CD4-positive, alpha-beta T cell treated with Interferon gamma for 1 hour (primary cell): ENCODE measurements around the gene TBC1D1.
"Not testable (repeated sequence)": the region's sequence is repeated elsewhere in the genome, so short reads cannot be mapped to it uniquely, and the experiment has no call there.

Experiments used
- DNase-seq: peaks from one replicate; pipeline ENCODE4 v3.0.0-alpha.2; 2020

The TBC1D1 gene

DNA sequence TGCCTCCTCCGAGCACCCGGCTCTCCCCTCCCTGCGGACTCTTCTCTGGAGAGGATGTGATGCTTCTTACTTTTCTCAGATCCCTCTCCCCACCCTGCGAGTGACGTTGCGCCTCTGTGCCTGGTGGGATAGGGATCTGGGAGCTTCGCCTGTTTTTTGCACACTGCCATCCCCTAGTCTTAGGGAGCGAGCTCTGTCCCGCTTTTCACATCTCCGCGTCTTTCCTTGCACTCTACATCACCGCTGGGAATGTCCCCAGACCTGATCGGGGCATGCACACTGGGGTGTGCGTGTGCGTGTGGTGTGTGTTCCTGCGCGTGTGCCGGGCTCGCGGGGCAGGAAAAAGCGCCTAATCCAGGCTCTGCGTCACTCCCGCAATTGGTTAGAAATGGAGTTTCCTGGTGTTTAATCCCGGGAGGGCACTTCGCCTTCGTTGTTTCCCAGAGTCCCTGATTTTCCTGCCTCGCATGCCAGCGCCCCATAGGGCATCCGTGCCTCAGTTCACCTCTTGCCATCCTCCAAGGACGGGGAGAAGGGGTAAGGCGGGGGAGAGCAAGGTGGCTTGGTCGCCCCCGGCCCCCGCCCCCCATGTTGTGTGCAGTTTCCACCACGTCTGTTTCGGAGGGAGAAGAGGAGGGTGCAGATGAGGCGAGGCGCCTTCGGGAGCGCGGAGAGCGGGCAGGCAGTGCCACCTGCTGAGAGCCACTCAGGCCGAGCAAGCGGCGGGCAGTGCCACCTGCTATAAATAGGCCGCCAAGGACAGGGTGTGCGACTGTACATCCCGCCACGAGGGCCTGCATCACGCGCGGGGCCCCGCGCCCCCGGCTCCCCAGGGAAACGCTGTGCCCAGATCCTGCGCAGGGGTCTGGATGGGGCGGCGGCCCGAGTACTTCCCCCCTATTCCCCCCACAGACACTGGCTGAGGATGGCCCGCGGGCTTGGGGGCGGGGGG is 759 bp upstream of the TBC1D1 start:
- peak; percentile 51 for DNase-seq

DNA sequence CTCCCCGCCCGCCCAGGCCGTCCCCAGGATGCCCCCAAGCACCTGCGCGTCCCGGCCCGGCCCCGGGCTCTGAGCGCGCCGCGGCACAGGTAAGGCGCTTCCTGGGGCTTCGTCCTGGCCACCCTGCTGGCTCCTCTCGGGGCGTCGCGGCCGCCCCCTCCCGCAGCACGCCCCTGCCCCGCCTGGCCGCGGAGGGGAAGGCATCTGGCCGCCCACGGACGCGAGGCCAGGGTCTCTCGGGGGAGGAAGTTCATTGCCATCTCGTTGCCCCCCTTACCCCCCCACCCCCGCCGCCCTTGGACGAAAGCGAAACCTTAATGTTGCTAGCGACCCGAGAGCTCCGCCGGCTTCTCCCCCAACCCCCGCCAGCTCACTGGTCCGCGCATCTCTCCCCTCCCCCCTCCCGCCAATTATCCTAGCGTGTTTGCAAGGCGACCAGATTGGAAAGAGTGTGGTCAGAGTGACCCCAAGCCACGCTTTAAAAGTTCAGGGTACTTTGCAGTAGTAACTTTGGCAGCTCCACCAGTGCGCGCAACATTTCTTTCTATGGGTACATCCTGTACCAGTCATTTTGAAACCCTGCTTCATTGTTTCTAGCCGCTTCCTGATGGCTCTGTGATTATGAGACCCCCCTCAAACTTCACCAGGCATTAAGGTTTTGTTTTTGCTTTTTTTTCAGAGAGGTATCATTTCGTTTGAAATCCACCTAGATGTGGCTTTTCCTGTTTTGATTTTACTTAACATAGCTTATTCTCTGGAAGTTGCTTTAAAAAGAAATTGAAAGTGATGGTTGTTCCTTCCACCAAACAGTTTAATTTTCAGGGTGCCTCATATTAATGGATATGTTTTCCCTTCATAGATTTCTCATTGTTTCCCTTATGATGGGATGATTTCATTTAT is 626 bp downstream of the TBC1D1 start:
- DNase-seq: peak; percentile 65

DNA sequence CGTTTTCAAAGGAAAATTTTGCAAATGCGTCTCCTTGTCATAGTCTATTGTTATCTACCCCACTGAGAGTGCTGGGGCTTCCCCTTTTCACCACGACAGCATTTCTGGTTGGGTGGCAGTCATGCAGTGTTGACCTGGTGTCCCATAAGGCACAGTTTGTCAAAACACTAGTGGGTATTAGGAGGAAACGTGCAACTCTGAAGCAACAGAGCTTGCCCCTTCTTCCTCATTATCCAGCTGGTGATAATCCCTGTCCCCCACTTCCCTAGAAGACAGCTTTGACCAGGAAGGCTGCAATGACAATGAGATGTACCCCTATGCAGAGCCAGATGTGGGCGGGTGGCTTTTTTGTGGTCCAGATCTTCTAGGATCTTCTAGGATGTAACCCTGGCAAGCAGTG is 1.8 kb downstream of the TBC1D1 start:
- peak; percentile 66 for DNase-seq

DNA sequence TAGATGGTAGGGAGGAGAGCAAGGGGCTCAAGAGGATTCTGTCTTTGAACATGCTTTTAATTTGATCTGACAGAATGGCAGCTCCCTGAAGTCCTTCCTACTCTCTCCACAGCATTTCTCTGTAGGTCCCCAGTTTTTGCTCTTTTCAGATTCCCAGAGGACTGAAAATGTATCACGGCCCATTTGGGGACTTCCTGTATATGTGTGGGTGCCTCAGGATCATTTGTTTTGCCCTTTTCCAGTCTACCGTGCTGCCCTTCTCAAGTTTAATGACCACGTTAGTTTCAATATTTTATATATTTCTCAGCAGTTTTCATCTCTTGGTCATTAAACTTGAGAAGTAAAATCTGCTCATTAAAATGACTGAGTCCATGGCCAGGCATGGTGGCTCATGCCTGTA is 2.3 kb downstream of the TBC1D1 start:
- DNase-seq: no peak

DNA sequence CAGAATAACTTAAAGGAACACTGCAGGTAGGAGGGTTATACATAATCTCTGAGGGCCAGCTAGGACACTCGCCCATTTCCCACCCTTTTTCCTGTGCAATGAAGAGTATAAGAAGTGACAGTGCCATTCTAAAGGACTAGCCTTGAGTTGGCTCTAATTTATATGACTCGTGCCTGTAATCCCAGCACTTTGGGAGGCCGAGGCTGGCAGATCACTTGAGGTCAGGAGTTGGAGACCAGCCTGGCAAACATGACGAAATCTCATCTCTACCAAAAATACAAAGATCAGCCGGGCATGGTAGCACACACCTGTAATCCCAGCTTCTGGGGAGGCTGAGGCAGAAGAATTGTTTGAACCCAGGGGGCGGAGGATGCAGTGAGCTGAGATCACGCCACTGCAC is 4.4 kb downstream of the TBC1D1 start:
- DNase-seq: no peak

DNA sequence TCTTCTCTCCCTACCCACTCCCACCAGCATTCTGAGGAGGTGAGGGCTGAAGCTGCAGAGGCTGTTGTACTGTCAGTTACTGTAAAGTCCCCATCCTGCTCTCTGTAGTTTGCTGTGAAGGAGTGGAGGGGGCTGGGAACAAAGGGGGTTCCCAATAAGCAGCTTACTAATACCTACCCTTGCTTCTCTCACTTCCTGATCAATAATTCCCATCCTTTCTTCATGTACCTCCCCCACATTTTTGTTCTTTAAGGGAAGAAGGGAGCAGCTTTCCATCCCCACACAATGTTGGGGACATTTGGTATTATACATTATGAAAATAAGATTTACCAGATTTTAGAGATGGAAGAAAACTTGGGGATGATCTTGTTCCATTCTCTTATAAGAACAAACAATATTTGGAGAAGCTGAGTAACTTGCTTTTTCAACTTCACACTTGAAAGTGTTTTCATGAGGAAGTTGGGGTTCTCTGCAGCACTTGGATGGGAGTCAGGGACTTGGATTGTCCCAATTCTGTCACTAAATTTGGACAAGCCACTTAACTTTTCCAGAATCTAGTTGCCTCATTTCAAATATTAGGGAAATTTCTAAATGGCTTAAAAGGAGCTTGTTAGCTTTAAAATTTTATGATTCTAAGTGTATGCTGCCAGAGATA is 5.4 kb downstream of the TBC1D1 start:
- no peak for DNase-seq

DNA sequence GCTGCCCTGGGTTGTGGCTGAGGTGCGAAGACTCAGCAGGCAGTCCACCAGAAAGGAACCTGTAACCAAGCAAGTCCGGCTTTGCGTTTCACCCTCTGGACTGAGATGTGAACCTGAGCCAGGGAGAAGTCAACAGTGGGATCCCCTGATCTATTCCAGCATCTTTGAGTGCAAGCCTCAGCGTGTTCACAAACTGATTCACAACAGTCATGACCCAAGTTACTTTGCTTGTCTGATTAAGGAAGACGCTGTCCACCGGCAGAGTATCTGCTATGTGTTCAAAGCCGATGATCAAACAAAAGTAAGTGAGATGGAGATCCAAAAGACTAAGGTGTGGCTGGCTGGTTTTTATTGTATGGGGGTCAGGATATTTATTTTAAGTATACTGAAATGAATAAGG is 11.3 kb downstream of the TBC1D1 start:
- DNase-seq: no peak

DNA sequence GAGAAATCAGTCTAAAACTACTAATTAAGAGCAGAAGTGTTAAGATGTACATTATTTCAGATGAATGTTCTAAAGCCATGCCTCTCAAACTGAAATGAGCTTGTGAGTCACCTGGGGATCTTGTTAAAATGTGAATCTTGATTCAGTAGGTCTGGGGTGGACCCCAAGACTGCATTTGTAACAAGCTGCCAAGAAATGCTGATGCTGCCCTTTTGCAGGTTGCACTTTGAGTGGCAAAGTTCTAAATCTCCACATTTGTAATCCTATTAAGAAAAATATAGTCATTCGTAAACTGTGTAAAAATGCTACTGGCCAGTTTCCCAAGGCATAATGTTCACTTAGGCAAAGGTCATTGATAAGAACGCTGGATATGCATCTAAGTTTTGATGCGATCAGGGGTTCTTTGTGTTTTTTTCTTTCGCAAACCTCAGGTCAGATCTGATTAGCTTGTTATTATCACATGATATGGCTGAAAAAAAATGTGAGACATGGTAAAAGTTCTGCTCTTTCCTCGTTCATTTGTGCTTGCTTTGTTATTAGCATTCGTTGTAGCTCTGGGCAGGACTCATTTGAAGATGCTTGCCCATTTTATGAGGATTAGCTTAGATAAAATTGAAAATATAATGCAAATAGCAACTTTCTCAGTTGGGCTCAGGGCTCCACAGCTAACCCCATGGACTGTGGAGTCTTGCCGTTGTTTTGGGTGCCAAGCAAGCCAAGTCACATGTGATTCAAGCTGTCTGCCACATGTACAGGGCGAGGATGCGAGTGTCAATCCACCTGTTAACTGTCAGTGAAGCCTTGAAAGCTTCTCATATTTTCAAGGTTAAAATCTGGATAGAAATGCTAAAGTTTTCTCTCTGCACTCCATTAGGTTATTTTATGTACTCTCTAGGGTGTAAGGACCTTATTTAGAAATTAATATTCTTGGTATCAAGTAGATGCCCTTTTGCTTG is 12.1 kb downstream of the TBC1D1 start:
- DNase-seq: no peak

DNA sequence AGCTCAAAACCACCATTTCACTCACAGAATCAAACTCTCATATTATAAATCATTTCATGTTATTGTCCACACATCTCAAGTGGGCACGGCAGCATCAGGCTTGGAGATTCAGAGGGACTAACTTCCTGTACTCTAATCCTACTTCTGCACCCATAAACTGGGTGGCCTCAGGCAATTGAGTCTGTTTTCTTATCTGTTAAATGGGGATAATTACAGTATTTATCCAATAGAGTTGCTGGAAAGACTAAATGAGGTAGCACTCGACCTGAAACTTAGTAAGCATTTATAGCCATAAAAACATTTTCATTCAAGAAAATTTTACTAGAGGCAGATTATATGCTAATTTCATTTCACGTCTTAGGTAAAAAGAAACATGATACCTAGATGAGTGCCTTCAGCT is 13.0 kb downstream of the TBC1D1 start:
- DNase-seq: no peak

DNA sequence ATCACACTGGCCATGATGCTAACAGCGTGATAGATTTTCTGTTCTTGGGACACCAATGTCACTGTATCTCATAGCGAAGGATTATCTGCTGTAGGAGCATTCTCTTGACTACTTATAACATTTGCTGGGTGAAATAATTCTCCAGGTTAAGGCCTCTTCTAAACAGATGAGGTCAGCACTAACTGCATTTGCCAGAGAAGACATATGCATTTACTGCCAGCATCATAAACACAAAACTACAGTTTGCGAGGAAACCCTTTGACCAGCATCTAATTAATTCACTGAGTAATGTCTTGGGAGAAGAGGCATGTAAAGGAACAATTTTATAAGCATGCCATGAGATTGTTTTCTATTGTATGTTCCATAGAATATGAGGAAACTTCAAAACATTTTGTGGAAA is 13.9 kb downstream of the TBC1D1 start:
- no peak for DNase-seq

DNA sequence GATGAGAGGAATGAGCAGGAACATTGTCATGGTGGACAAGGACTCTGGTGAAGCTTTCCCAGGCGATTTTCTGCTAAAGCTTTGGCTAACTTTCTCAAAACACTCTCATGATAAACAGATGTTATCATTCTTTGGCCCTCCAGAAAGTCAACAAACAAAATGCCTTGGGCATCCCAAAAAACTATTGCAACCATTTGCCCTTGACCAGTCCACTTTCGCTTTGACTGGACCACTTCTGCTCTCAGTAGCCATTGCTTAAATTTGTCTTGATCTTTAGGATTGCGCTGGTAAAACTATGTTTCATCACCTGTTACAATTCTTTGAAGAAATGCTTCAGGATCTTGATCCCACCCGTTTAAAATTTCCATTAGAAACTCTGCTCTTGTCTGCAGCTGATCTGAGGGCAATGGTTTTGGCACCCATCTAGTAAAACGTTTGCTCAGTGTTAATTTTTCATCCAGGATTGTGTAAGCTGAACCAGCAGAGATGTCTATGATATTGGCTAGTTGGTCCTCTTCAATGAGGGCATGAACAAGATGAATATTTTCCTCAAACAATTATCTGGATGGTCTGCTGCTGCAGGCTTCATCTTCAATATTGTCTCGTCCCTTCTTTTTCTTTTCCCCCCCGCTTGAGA is 14.8 kb downstream of the TBC1D1 start:
- no peak for DNase-seq

DNA sequence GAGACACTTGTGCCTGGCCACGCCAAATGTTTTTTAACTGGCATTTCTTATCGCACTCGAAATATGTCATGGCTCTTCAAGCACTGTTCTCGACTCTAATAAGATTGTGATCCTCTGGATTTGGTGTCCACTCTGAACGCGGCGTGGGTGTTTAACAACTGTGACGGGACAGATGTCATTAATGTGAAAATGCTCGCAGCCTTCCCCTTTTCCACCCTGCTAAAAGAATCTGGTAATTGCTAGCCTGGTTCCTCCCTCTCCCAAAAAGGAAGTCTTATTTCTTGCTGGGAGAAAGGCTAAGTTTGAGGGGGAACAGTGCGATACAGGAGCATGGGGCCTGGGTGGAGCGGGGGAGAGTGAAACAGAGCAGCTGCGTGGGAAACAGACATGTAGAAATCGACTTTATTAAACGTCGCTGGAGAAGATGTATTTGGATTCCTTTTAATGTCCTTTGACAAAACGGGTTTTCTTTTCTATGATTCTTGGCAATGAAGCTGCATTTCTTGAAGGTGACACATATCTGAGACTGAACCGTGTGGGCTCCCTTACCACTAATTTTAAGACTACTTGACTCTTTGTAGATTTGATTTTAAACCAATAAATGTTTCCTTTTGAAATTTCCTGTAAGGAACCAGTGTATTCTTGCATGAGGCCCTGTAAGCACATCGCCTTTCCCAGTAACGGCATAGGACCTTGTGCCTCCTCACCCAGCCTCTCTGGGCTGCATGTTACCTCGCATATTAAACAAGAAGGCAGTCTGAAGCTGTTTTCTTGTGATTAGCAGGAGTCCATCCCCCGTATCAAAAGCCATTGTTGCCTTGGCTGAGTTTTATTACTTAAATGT is 17.8 kb downstream of the TBC1D1 start:
- no peak for DNase-seq

DNA sequence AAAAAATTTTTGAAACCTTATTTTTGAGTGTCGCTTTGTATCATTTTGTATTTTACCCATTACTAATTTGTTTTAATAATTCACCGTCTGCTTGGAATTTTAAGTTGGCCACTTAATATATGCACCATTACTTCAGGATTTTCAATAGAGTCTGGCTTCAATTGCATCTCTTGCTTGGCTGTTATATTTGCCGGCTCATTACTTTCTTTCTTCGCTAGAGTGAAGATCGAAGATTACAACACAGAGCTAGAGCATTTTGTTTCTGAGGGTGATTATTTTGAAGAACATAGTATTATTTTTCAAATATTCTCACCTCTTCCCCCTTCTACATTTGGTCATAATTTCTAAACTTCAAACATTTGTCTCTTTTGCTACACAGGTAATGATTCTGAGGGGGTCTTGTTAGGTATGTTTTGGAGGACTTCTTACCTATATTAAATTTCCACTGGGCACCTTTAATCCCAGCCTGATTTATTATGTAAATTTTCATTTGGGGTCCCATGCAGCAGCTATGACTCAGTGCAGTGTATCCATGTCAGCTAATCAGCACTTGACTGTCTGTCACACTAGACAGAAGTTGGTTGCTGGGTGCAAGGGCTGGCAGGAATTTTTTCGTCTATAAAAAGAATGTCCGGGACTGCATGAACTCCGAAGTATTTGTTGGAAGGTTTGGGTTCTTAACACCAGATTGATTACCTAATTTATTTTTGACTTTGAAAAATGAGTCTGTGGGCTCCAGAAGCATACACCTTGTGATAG is 18.6 kb downstream of the TBC1D1 start:
- DNase-seq: no peak

DNA sequence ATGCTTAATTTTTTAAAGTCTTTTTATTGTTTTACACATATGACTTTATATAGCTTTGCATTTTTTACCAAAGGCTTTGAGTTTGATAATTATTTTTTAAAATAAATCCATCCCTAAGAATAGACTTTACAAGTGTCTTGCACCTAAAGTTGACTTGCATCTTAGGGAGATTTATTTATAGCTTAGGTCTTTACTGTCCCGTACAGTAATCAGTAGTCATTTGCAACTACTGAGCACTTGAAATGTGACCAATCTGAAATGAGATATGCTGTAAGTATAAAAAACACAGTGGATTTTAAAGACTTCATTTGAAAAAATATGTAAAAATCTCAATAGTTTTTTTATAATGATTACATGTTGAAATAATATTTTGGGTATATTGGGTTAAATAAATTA is 19.2 kb downstream of the TBC1D1 start:
- no peak for DNase-seq

DNA sequence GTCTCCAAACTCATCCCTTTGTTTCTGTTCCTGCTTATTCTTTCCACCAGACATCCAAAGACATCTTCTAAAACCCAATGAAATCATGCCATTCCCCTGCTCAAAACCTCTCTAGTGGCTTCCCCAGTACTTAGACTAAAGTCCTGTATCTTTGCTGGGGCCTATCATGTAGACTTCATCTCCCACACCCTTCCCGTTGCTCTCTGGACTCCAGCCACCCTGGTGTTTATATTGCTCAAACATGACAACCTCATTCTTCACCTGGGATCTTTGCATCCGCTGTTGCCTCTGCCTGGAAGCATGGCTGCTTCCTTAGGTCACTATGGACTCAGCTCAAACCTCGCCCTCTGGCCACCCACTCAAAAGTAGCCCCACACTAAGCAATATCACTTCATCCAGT is 23.7 kb downstream of the TBC1D1 start:
- DNase-seq: no peak

DNA sequence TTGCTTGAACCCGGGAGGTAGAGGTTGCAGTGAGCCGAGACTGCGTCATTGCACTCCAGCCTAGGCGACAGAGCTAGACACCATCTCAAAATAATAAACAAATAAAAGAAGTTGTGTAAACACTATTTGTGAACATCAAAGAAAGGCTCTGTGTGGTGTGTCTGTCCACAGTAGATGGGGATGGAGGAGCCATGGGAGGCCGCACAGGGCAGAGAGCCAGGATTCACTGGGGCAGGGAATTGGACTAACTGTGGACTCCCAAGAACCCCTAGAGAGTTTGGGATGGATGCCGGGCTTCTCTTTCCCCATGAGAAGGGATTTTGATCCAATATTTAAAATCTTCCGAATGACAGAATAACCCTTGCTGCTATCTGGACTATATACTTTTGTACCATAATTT is 26.5 kb downstream of the TBC1D1 start:
- DNase-seq: no peak

DNA sequence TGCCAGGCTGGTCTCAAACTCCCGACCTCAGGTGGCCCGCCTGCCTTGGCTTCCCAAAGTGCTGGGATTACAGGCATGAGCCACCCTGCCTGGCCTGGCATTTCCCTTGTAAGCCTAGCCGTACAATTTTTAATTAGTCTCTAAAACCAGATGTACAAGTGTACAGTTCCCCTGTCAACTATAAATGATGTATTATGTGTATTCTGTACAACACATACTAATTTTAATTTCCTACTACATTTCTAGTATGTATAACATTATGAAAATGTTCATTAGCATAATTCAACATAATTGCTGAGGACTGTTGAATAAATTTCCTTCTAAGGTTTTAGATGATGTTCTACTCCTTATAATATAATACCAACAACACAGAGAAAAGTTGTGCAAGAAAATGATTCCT is 27.8 kb downstream of the TBC1D1 start:
- DNase-seq: no peak

DNA sequence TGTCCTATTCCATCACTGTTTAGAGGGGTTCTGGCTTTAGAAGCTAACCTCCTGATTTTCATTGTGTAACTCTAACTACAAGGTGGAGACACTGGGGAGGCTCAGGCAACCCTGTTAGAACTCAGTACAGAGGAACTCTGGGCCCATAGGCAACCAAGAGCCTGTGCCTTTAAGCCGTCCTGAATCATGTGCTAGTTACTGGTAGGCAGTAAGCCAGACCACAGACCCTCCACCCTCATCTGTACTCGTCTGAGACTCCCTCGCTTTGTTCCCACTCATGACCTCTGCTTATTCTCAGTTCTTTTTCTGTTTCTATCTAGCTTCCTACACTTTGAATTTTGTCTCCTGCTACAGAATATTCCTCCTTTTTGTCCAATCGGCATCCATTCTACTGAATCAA is 31.4 kb downstream of the TBC1D1 start:
- no peak for DNase-seq

DNA sequence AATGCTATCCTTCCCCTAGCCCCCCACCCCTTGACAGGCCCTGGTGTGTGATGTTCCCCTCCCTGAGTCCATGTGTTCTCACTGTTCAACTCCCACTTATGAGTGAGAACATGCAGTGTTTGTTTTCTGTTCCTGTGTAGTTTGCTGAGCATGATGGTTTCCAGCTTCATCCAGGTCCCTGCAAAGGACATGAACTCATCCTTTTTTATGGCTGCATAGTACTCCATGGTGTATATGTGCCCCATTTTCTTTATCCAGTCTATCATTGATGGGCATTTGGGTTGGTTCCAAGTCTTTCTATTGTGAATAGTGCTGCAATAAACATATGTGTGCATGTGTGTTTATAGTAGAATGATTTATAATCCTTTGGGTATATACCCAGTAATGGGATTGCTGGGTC is 32.2 kb downstream of the TBC1D1 start:
- not testable (repeated sequence) for DNase-seq

DNA sequence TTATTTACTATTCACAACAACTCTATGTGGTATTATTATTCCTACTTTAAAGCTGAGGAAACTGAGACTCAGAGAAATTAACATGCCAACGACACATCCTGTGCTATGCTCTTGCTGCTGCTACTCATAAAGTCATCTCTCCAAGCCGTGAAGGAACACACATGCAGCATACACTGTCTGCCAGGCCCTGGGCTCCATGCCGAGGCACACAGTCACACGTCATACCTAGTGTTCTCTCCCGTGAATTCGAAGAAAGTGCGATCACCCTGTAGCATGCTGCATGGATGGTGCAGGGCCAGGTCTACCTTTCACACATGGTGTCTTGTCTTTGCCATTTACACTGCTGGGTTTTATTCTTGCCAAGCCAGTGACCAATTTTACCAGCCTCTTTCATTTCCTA is 34.1 kb downstream of the TBC1D1 start:
- DNase-seq: no peak
